GM12865 (cell line): ENCODE data around the gene CHSY1.

ENCODE experiments used
- DNase-seq: peaks from one replicate; pipeline ENCODE4 v3.0.0; 2010; ENCODE audit warnings: low read depth
- H3K4me3 ChIP-seq: 2 replicates; pipeline ENCODE4 v1.5.1; 2011; ENCODE audit warnings: mild to moderate bottlenecking, low read depth, low read length, control low read depth
- TF ChIP-seq, protein P1 (sequence below): IDR thresholded peaks from 2 replicates; pipeline ENCODE4 v1.5.1; 2011; ENCODE audit warnings: low read length, control low read depth, low read depth, inconsistent platforms; ENCODE audit not compliant: insufficient read depth; ENCODE audit errors: missing control alignments

The CHSY1 gene

DNA sequence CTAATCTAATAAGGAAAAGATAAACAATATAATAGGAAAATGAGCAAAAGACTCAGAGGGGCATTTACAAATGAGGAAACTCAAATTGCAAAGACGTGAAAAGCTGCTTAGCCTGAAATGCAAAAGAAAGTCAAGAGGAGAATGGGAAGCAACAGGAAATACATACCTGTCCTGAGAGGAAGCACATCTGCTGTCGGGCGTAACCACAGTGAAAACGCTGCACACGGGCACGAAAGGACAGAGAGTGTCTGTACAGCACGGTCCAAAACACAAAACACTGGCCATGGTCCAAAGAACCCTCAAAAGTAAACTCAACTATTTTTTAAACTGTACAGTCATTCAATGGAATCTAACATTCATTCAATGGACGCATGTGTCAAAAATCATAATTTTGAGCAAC lies 100.6 kb downstream of the CHSY1 start:
- TF ChIP-seq, protein P1, sequence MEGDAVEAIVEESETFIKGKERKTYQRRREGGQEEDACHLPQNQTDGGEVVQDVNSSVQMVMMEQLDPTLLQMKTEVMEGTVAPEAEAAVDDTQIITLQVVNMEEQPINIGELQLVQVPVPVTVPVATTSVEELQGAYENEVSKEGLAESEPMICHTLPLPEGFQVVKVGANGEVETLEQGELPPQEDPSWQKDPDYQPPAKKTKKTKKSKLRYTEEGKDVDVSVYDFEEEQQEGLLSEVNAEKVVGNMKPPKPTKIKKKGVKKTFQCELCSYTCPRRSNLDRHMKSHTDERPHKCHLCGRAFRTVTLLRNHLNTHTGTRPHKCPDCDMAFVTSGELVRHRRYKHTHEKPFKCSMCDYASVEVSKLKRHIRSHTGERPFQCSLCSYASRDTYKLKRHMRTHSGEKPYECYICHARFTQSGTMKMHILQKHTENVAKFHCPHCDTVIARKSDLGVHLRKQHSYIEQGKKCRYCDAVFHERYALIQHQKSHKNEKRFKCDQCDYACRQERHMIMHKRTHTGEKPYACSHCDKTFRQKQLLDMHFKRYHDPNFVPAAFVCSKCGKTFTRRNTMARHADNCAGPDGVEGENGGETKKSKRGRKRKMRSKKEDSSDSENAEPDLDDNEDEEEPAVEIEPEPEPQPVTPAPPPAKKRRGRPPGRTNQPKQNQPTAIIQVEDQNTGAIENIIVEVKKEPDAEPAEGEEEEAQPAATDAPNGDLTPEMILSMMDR: no peak
- peak; percentile 39 for DNase-seq
- no peak overlapping the region for H3K4me3 ChIP-seq

DNA sequence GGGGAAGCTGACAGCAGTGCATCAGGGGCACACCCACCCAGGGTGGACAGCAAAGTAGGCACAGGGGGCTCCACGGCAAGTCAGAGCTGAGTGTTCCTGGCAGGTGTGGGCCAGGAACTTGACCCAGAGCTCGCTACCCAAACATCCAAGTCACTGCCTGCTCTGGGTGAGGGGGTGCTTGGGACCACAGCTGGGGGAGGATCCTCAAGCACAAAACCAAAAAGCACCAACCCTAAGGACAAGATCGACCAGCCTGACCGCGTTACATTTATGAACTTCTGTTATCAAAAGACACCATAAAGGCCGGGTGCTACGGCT lies 101.2 kb downstream of the CHSY1 start:
- TF ChIP-seq, protein P1: no peak
- no peak for DNase-seq
- no peak overlapping the region for H3K4me3 ChIP-seq

DNA sequence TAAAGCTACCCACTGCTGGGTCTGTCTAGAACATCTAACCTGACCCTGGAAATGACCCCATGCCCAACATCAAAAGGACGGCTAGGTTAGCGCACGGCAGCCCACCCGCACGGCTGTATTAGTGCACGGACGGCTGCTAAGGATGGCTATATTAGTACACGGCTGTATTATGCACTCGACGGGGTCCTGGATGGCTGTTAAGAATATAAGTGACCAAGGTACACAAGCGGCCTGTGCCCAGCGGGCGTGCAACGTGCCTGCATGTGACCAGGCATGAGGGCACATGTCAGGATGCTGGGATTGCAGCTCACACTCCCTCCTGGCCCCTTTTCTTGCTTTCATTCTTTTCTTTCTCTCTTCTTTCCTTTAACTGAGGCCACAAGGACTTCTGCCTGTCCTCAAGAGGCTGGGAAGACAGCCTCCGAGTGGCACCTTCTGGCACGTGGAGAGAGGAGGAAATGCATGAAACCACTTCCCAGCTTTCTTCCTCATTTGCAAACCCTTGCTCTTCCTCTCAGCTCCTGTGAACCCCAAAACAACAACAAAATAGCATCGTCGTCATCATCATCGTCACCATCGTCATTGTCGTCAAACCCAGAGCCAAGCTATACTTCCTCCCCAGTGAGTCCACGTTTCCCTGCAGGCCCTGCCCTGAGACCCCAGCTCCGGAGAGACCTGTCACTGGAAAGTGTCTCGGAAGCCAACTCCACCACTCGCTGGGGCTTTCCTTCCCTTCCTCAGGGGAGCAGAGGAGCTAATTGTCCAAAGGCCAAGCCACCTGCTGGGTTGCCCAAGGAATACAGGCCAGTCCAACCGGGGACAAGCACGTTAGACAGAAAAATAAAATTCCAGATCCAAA lies 101.8 kb downstream of the CHSY1 start:
- no peak for DNase-seq
- TF ChIP-seq, protein P1: no peak
- H3K4me3 ChIP-seq: no peak overlapping the region

DNA sequence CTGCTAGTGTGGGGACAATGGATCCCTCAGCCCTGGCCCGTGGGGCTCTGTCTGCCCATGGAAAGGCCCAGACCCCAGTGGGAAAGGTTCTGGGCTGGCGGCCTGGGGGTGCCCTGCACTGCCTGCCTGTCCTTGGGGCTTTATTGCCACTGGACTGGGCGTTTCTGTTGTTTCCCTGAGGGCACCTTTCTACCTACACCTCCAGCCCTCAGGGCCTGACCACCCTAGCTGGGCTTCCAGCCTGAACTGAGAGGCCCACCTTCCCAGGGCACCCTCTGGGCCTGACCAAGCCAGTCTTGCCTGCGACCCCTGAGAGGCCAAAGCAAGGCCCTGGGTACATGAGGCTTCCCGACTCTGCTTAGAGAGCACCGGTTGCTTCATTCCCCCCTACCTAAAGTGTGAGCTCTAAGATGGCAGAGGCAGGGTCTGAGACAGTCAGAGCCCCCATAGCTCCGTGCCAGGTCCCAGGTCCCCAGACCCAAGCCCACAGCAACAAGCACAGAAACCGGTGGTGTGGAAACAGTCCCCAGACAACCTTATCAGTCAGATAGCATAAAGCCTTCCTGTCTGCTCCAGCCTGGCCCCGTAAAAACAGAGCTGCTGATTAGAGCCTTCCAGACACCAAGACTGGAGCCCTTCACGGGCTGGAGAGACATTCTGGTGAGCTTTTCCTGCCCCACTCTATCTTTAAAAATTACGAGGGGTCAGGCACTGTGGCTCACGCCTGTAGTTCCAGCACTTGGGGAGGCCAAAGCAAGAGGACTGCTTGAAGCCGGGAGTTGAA lies 102.8 kb downstream of the CHSY1 start:
- no peak for DNase-seq
- TF ChIP-seq, protein P1: no peak
- no peak overlapping the region for H3K4me3 ChIP-seq

DNA sequence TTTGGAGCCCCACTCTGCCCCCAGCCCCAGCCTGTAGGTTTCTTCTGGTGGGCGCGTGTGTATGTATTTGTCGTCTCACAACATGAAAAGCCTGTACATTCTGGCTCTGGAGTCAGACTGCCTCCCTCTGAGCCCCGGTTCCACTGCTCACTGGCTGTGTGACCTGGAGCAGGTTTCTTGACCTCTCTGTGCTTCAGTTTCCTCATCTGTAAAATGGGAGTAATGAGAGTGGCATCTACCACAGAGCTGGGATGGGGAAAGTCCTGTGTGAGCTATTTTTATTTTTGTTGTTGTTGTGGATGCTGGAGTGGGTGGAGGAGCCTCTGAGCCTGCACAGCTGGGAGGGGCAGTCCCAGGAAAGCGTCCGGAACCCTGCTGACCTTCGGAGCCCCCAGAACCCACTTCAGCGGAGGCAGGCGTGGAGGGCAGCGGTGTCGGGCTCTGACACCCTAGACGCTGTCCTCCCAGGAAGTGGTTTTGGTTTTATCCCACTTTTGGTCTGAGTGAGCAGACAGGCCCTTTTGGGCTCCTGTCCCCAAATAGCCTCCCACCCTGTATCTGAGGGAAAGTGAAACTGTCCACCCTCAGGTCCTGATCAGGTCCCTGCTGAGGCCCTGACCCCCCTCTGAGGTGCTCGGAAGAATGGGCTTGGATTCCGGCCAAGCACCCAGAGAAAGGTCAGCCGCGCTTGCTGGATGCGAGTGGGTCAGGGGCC lies 103.5 kb downstream of the CHSY1 start:
- peak; percentile 70 for DNase-seq
- TF ChIP-seq, protein P1: no peak
- H3K4me3 ChIP-seq: no peak overlapping the region

DNA sequence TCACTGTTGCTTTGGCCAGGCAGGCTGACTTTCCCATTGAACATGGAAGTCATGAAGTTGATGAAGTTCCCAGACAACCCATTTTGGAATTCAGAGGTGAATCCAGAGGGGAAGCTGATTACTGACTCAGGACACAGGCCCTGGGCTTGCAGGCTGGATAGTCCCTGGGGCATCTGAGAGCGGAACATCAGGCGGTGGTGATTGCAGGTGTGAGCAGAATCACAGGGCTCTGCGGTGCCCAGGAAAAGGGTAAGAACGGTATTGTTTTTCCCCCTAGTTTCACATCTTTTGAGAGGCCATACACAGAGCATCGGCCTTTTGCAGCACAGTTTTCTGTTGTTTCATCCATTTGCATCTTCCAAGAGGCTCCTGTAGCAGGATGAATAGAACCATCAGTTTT lies 104.7 kb downstream of the CHSY1 start:
- TF ChIP-seq, protein P1: no peak
- H3K4me3 ChIP-seq: no peak overlapping the region
- no peak for DNase-seq
